ENCODE data around the gene PID1.

GRCh38 chr2:229153951-229154350, 117.1 kb downstream of the PID1 start:
- TF ChIP-seq YY1 (IDR thresholded peaks at IDR 0.05) (no peak), MAX (IDR thresholded peaks at IDR 0.05) (no peak)
- TF ChIP-seq, protein P1, sequence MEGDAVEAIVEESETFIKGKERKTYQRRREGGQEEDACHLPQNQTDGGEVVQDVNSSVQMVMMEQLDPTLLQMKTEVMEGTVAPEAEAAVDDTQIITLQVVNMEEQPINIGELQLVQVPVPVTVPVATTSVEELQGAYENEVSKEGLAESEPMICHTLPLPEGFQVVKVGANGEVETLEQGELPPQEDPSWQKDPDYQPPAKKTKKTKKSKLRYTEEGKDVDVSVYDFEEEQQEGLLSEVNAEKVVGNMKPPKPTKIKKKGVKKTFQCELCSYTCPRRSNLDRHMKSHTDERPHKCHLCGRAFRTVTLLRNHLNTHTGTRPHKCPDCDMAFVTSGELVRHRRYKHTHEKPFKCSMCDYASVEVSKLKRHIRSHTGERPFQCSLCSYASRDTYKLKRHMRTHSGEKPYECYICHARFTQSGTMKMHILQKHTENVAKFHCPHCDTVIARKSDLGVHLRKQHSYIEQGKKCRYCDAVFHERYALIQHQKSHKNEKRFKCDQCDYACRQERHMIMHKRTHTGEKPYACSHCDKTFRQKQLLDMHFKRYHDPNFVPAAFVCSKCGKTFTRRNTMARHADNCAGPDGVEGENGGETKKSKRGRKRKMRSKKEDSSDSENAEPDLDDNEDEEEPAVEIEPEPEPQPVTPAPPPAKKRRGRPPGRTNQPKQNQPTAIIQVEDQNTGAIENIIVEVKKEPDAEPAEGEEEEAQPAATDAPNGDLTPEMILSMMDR (IDR thresholded peaks at IDR 0.05; ENCODE audit: low read depth, low read length, missing input control), result no peak
